Vagina (tissue), 2 donors: Measurements from ENCODE around the gene USH2A.

ENCODE experiments used
- CTCF ChIP-seq, 3 experiments: fragments of 450-650 bp in 2 of 3; fragments of 200-600 bp in 1 of 3; sonication (generic) in 1 of 3; IDR thresholded peaks; one replicate each; pipeline ENCODE4 v1.5.1; 2017 to 2019; ENCODE audit warnings: antibody characterized with exemption in 3 of 3, mild to moderate bottlenecking in 2 of 3, moderate library complexity in 2 of 3
- POLR2A ChIP-seq, 2 donors: fragments of 450-650 bp; IDR thresholded peaks; one replicate each; pipeline ENCODE4 v1.6.1; 2017; ENCODE audit warnings: antibody characterized with exemption in 2 of 2, mild to moderate bottlenecking in 2 of 2, moderate library complexity in 2 of 2
- POLR2AphosphoS5 ChIP-seq, 2 donors: sonication (generic); formaldehyde crosslinking; IDR thresholded peaks; one replicate each; pipeline ENCODE4 v1.9.0; 2017; ENCODE audit warnings: antibody characterized with exemption in 2 of 2, mild to moderate bottlenecking in 2 of 2, low read depth in 1 of 2; ENCODE audit not compliant: insufficient read depth in 1 of 2

GRCh38 chr1:215865060-215865459, 558.2 kb downstream of the USH2A start:
- TF ChIP-seq CTCF (IDR thresholded peaks at IDR 0.05) (no peak), POLR2AphosphoS5 (IDR thresholded peaks at IDR 0.05; ENCODE audit: insufficient read depth in 1 of 2, low read depth in 1 of 2) (no peak), POLR2A (IDR thresholded peaks at IDR 0.05) (no peak)
